Cardiac muscle cell (in vitro differentiated cells and primary cell): ENCODE results near the gene VHLL. TPM values are rescaled to one million over a fixed set of nuclear protein-coding genes. Genes with fewer than 3 reads are reported as not detected.
"Not testable (repeated sequence)": the region's sequence is repeated elsewhere in the genome, so short reads cannot be mapped to it uniquely, and the experiment has no call there.

ENCODE experiments used
- DNase-seq, 2 donors: peaks; one replicate each; pipeline versions ENCODE4 v3.0.0 to v3.0.0-alpha.2; 2010 to 2017; ENCODE audit warnings: low read depth in 1 of 2, low spot score in 1 of 2
- H3K27ac ChIP-seq: fragments of 200-600 bp; sonication (generic); 2 replicates; pipeline ENCODE4 v1.5.1; 2016
- H3K27me3 ChIP-seq: fragments of 200-600 bp; sonication (generic); 2 replicates; pipeline ENCODE4 v1.6.0; 2016; ENCODE audit warnings: control low read depth
- H3K36me3 ChIP-seq: fragments of 200-600 bp; sonication (generic); 2 replicates; pipeline ENCODE4 v1.5.1; 2016; ENCODE audit warnings: control low read depth
- H3K4me1 ChIP-seq: fragments of 200-600 bp; sonication (generic); 2 replicates; pipeline ENCODE4 v1.8.1; 2017; ENCODE audit warnings: low read depth, mild to moderate bottlenecking, mixed run types
- H3K4me3 ChIP-seq: fragments of 200-600 bp; sonication (generic); 2 replicates; pipeline ENCODE4 v1.5.1; 2016; ENCODE audit warnings: mild to moderate bottlenecking
- H3K9me3 ChIP-seq: fragments of 200-600 bp; sonication (generic); 2 replicates; pipeline ENCODE4 v1.5.1; 2017; ENCODE audit warnings: low read depth, mild to moderate bottlenecking, control low read depth
- polyA plus RNA-seq: library from polyadenylated mRNA; unstranded; fragments of >200 nt; fragmentation: Nextera tagmentation; extraction: Ambion mirVana; gene quantifications from 2 replicates; pipeline ENCODE4 v1.2.1, GENCODE V29; 2016
- total RNA-seq: library from RNA; depleted of rRNA; stranded (reverse); fragments of >200 nt; gene quantifications from 2 replicates; pipeline ENCODE4 v1.2.3, GENCODE V29; 2016
- TF ChIP-seq, protein P1 (sequence below): IDR thresholded peaks from 2 replicates; pipeline ENCODE4 v1.5.1; 2012; ENCODE audit warnings: low read depth, mild to moderate bottlenecking, low read length

Gene VHLL
- 0.98 TPM in 1 of 2 replicates, not detected in the other for total RNA-seq
- polyA plus RNA-seq = 0.21 TPM in 1 of 2 replicates, not detected in the other

DNA sequence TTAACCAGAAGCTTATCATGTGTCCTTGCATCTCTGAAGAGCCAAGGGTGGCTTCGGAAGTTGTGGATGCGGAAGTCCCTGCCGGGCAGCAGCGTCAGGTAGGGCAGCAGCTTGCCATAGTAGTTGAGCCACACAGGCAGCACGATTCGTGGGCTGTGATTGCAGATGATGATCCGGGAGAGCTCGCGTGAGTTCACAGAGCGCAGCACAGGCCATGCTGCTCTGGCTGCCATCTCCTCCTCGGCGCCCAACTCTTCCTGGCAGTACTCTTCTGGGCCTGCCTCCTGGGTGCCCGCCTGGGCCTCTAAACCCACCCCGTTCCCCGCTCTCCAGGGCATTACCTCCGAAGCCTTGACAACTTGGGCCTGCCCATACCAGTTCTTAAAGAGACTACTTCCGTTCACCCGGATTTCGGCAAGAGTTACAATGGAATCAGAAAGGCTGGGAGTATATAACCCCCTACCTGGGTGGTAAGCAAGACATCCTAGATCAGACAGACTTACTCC, at the start of gene VHLL:
Gene VHLL, minus strand, starts transcription at position 456 of the 506 bp plus-strand sequence. Its CDS starts 118 bp downstream, at position 338.
- no peaks in the 10 kb centered on the region for H3K27me3 ChIP-seq
- no peak within 1 kb of the TSS for H3K27ac ChIP-seq
- no peak within 1 kb of the TSS for H3K4me3 ChIP-seq
- no peaks in the 10 kb centered on the region for H3K4me1 ChIP-seq
- TF ChIP-seq, protein P1, sequence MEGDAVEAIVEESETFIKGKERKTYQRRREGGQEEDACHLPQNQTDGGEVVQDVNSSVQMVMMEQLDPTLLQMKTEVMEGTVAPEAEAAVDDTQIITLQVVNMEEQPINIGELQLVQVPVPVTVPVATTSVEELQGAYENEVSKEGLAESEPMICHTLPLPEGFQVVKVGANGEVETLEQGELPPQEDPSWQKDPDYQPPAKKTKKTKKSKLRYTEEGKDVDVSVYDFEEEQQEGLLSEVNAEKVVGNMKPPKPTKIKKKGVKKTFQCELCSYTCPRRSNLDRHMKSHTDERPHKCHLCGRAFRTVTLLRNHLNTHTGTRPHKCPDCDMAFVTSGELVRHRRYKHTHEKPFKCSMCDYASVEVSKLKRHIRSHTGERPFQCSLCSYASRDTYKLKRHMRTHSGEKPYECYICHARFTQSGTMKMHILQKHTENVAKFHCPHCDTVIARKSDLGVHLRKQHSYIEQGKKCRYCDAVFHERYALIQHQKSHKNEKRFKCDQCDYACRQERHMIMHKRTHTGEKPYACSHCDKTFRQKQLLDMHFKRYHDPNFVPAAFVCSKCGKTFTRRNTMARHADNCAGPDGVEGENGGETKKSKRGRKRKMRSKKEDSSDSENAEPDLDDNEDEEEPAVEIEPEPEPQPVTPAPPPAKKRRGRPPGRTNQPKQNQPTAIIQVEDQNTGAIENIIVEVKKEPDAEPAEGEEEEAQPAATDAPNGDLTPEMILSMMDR = no peak
- H3K9me3 ChIP-seq = no peaks in the 10 kb centered on the region
- DNase-seq = no peak
- H3K36me3 ChIP-seq = no peaks in the 10 kb centered on the region

DNA sequence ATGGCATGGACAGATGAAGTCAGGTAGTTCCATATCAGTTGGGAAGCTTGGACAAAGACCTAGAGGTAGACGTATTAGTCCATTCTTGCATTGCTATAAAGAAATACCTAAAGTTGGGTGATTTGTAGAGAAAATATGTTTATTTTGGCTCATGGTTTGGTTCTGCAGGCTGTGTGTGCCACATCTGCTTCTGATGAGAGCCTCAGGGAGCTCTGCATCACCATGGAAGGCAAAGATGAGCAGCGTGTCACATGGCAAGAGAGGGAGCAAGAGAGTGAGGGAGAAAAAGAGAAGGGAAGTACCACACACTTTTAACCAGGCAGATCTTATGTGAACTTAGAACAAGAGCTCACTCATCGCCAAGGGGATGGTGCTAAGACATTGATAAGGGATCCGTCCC, 48.2 kb upstream of the VHLL start:
- Histone ChIP-seq H3K27ac (no peak overlapping the region), H3K4me1 (no peaks in the 10 kb centered on the region), H3K36me3 (no peaks in the 10 kb centered on the region), H3K4me3 (no peak overlapping the region), H3K27me3 (no peaks in the 10 kb centered on the region), H3K9me3 (no peaks in the 10 kb centered on the region)
- TF ChIP-seq, protein P1 = no peak
- DNase-seq = peak in 1 of 2 donors; percentile 10

DNA sequence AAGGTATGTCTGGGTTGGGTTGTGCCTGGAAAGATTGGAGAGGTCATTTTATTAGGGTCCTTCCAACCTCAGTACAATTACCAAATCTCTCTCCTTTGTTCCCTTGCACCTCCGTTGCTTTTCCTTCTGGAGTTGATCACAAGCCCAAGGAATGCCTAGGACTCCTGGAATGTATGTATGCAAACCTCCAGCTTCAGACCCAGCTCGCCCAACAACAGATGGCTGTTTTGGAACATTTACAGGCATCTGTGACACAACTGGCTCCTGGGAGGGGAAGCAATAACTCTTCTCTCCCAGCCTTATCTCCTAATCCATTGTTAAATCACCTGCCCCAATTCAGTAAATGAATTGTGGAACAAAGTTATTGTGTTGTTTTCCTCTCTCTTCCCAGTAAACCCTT, 47.5 kb upstream of the VHLL start:
- Histone ChIP-seq H3K36me3 (no peaks in the 10 kb centered on the region), H3K4me3 (no peak overlapping the region), H3K4me1 (no peaks in the 10 kb centered on the region), H3K27me3 (no peaks in the 10 kb centered on the region), H3K27ac (no peak overlapping the region), H3K9me3 (no peaks in the 10 kb centered on the region)
- TF ChIP-seq, protein P1 = no peak
- DNase-seq = peak in 1 of 2 donors; percentile 30

DNA sequence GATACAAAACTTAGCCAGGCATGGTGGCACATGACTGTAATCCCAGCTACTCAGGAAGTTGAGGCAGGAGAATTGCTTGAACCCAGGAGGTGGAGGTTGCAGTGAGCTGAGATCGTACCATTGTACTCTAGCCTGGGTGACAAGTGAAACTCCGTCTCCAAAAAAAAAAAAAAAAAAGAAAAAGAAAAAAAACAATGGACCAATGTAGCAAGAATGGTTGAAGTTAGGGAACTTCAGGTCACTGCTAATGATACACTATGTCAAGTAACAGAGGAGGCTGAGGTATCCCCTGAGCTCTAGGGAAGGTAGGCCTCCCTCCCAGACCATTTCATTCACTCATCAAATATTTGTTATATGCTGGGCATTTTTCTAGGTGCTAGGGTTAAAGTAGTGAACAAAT, 46.9 kb upstream of the VHLL start:
- H3K9me3 ChIP-seq, H3K4me3 ChIP-seq, H3K27ac ChIP-seq, H3K4me1 ChIP-seq, DNase-seq, H3K27me3 ChIP-seq, H3K36me3 ChIP-seq: not testable (repeated sequence)

DNA sequence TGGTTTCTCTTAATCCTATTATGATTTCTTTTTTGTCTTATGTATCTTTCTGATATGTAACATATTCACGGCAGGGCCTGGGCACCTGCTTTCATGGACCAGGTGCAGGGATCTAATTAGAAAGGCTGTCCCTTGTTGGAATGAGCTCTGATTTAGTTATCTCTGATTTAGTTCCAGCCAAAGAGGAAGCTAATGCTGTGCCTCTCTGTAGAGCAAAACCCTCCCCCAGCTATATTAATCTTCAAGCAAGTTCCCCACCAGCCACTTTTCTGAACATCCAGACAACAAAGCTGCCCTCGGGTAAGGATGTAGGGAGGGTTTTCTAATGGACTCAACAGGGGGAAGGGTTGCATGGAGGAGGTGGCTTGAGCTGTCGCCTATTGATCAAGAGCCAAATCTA, 45.3 kb upstream of the VHLL start:
- H3K4me3 ChIP-seq = no peak overlapping the region
- no peaks in the 10 kb centered on the region for H3K4me1 ChIP-seq
- H3K9me3 ChIP-seq = no peaks in the 10 kb centered on the region
- H3K36me3 ChIP-seq = no peaks in the 10 kb centered on the region
- TF ChIP-seq, protein P1 = no peak
- no peak overlapping the region for H3K27ac ChIP-seq
- no peaks in the 10 kb centered on the region for H3K27me3 ChIP-seq
- no peak for DNase-seq

DNA sequence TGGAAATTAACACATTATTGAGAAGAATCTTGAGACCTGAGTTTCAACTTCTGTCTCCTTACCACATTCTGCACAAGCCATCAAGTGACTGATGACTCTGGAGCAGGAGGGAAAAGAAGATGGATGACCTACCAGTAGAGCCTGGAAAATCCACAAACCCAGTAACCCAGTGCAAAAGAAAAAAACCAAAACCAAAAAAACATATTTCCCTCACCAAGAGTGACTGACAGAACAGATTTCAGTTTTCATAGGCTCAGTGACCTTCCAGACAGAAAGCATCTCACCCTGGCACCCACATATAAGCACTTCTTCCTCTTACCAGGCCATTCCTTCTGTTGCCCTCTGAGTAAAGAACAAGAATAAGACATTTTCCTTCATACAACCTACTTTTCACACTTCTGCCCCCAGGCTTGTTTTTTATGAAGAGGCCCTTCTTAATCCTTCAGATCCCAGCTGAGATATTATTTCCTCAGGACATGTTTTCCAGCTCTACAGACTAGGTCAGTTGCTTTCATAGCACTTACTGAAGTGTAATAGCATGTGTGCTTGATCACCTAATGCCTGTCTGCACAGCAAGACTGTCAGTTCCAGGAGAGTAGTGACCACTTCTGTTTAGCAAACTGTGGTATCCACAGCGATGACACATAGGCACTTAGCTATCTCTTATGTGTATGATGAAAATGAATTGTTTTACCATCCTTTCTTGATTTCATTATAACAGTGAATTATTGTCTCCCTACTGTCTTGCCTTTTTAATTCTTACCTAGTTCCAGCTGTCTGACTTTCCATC, 43.3 kb upstream of the VHLL start:
- H3K27ac ChIP-seq = no peak overlapping the region
- no peak overlapping the region for H3K4me3 ChIP-seq
- TF ChIP-seq, protein P1 = no peak
- H3K9me3 ChIP-seq = no peaks in the 10 kb centered on the region
- no peaks in the 10 kb centered on the region for H3K36me3 ChIP-seq
- no peak for DNase-seq
- H3K27me3 ChIP-seq = no peaks in the 10 kb centered on the region
- no peaks in the 10 kb centered on the region for H3K4me1 ChIP-seq
